Measurements from ENCODE around the gene LASP1NB.

GRCh38 chr17:38894276-38894675 is 31.1 kb upstream of the LASP1NB start:
- TF ChIP-seq CTCF (IDR thresholded peaks at IDR 0.05) (no peak), POLR2A (IDR thresholded peaks at IDR 0.05) (no peak)

Measured in heart left ventricle (tissue), 13 donors.